Germinal center (tissue), 1 donor: Measurements from ENCODE around the gene KCND3.

ENCODE experiments used
- DNase-seq: peaks from one replicate; pipeline ENCODE4 v3.0.0; 2012; ENCODE audit warnings: mixed read lengths, low spot score

KCND3 gene

GRCh38 chr1:111989531-111990025 lies at the start of gene KCND3:
TSS of gene KCND3 (minus strand) at chr1:111989668.
- DNase-seq = peak; percentile 20

GRCh38 chr1:112034277-112034676 lies 44.8 kb upstream of the KCND3 start:
- DNase-seq = no peak

GRCh38 chr1:112033439-112034120 lies 44.1 kb upstream of the KCND3 start:
- no peak for DNase-seq

GRCh38 chr1:112030157-112030556 lies 40.7 kb upstream of the KCND3 start:
- DNase-seq = no peak

GRCh38 chr1:112027696-112028095 lies 38.2 kb upstream of the KCND3 start:
- DNase-seq = no peak

- no peak for DNase-seq
Measured at GRCh38 chr1:112026501-112026900, 37.0 kb upstream of the KCND3 start.

- no peak for DNase-seq
Measured at GRCh38 chr1:112026016-112026415, 36.5 kb upstream of the KCND3 start.

- DNase-seq = no peak
Measured at GRCh38 chr1:112021263-112021662, 31.8 kb upstream of the KCND3 start.

GRCh38 chr1:112017183-112017582 lies 27.7 kb upstream of the KCND3 start:
- no peak for DNase-seq

GRCh38 chr1:112012823-112013222 lies 23.4 kb upstream of the KCND3 start:
- no peak for DNase-seq

GRCh38 chr1:112011202-112011601 lies 21.7 kb upstream of the KCND3 start:
- DNase-seq = no peak

GRCh38 chr1:112007169-112007568 lies 17.7 kb upstream of the KCND3 start:
- DNase-seq = no peak

- DNase-seq = no peak
Measured at GRCh38 chr1:112006416-112007025, 17.1 kb upstream of the KCND3 start.

- DNase-seq = no peak
Measured at GRCh38 chr1:112004076-112004475, 14.6 kb upstream of the KCND3 start.

GRCh38 chr1:112002514-112002913 lies 13.0 kb upstream of the KCND3 start:
- DNase-seq = no peak

GRCh38 chr1:112001436-112001835 lies 12.0 kb upstream of the KCND3 start:
- no peak for DNase-seq

GRCh38 chr1:112000048-112000447 lies 10.6 kb upstream of the KCND3 start:
- DNase-seq = no peak

GRCh38 chr1:111998332-111998731 lies 8.9 kb upstream of the KCND3 start:
- DNase-seq = no peak

- DNase-seq = no peak
Measured at GRCh38 chr1:111992476-111992875, 3.0 kb upstream of the KCND3 start.

- DNase-seq = no peak
Measured at GRCh38 chr1:111990878-111991718, 1.6 kb upstream of the KCND3 start.

- DNase-seq = no peak
Measured at GRCh38 chr1:111990026-111990877, 784 bp upstream of the KCND3 start.
